HG03457 (cell line): ENCODE results near the gene TNFRSF8.

Experiments used
- ATAC-seq: cut with Tn5 transposase; IDR thresholded peaks from one replicate; pipeline ENCODE4 v1.9.1; 2021; ENCODE audit warnings: moderate number of reproducible peaks; ENCODE audit not compliant: unreplicated experiment

TNFRSF8 gene

DNA sequence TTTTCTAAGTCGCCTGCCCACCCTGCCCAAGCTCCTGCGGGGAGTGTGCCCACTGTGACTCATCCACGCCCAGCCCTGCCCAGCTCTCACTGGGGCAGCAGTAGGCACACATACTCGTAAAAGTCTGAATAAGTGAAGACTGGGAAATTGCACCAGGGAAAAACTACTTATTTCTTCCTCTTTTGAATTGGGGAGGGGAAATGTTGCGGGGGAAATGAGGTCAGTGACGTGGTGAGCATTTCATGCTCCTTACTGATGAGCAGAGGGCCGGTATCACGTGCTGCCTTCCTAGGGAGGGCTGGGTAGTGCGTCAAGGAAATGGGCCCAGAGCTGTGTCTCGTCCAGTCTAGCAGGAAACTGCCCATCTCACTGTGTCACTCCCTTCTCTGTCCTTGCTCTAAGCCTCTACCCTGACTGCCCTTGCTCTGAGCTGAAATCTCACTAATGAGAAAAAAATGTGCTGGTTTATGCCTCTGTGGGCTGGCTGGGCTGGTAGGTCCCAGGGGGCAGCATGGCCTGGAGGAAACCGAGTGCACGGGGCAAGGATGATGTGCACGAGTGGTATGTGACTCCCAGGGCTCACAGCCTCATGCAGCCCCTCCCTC is 90.2 kb downstream of the TNFRSF8 start:
- ATAC-seq: no peak

DNA sequence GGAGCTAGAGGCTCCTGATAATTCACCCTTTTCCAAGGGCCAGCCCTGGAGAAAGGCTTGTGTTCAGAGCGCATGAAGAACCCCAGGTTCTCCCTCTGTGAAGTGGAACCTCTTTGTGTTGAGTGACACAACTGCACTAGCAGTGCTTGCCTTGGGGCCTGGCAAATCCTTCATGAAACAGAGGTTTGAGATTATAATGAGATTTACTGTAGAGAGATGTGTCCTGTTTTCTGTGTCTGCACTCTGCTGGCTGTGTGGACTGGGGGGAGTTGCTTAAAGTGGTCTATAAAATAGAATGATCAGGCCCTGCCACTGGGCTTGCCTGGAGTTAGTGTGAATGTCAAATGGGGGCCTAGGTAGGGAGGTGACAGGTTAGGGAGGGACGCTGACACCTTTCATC is 92.2 kb downstream of the TNFRSF8 start:
- ATAC-seq: no peak

DNA sequence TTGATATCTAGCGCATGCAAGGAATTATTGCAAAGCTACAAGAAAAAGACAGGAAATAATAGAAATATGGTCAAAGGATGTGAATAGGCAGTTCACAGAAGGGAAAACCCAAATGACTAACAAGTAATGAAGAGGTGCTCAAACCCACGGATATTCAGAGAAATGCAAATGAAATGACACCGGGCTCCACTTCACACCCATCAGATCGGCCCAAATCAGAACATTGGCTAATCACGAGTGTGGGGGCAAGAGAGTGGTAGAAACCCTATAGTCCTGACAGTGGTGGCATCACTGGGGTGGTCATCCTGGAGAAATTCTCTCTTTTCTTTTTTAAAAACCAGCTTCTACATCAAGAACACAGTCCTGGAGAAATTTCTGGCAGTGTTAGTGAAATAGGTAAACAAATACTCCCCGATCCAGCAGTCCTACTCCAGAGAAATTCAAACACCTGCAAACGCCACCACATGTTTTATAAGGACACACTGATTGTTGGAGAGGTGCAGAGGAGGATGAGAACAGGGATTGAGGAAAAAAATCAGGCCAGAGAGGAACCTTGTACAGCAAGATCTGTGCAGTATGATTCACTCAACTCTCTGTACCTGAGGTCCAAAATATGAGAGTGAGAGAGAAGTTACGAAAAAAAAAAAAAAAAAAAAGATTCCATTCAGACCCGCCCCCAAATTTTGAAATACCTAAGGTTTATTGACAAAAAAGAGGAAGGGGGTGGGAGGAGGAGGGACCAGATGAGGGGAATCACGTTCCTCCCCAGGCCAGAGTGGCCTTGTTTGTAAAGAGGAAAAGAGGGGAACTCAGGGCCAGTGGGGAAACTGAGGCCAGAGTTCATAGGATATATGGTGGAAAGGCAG is 94.5 kb downstream of the TNFRSF8 start:
- no peak for ATAC-seq

DNA sequence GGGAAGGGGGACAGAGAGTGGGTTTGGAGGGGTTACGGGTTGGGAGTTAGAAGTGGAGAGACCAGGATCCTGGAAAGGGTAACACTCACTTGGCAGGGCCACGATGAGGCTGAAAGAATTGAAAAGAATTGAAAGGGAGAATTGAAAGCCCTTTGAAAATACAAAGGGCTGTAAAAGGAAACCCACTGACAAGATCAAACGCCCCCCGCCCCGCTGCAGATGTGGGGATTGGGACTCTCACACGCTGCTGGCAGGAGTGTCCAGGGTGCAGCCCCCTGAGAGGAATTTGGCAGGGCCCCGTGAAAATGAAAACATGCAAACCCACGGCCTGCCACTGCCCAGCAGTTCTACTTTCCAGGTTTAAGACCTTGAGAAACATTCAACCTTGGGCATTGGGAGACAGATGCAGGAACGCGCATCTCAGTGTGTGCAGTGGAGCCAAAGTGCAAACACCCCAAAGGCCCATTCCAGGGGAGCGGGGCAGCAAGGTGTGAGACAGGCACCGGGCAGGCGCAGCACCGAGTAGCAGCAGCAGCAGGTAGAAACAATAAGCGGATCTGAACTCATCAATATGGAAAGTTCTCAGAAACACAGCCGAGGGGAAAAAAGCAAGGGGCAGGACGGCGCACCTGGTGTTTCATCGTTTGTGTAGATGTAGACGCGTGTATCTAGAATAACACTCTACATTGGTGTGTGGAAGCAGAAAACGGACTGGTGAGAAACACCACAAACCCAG is 95.4 kb downstream of the TNFRSF8 start:
- ATAC-seq: no peak

DNA sequence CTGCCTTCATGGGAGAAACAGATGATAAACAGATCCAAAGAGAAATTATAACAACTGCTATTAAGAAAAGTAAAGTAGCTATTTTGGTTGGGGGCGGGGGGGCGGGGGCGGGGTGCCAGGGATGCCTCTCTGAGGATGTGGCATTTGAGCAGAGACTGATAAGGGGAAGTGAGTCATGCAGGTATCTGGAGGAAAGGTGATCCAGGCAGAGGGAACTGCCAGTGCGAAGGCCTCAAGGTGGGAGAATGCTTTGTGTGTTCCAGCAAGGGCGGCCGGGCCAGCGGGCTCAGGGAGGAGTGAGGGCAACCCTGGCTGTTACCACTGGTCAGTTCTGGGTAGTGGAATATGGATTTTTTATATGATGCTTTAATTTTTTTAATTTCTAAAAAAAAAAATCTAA is 96.7 kb downstream of the TNFRSF8 start:
- ATAC-seq: no peak

DNA sequence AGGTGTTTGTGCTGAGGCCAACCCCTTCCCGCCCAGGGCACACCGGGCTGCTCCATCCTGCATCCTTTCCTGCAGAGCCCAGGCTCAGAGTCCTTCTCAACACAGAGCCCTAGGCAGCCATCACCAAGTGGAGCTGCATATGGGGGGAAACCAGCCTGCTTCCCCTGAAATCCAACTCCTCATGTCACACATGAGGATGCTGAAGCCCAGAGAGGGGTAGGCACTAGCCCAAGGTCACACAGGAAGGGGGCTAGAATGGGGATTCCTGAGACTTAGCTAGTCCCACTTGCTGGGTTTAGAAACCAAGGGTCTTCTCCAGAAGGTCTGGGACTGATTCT is 98.2 kb downstream of the TNFRSF8 start:
- ATAC-seq: no peak

DNA sequence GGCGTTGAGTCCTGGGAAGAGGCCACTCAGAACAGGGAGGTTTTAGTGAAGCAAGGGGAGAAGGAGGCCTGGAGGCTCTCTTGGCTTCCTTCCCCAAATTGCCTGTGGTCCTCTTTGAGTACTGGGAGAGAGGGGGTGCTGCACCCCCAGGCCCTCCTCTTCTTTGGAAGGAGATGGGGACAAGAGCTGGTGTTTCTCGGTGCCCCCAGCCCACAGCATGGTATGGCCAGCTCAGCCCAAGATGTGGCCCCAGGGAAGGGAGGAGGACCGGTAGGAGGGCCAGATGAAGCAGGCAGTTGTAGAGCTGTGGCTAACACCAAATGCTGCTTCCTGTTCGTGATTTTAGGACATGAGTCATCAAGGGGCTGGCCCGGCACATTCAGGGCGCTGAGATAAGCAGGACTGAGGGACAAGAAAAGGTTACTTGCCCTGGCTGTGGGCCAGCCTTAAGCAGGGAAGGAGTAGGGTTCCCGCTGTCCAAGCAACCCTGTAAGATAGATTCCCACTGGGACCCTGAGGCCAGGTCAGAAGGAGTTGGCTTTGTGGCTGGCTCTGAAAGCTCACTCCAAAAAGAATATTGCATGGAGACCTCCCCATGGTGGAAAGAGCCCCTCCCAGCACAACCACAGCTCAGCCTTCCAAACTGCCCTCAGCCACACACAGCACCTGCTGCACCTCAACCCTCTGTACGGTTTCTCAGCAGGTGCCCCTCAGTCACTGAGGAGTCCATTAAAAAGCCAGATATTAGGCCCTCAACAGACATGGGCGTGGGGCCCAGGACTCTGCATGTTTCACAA is 98.8 kb downstream of the TNFRSF8 start:
- ATAC-seq: peak; percentile 43

DNA sequence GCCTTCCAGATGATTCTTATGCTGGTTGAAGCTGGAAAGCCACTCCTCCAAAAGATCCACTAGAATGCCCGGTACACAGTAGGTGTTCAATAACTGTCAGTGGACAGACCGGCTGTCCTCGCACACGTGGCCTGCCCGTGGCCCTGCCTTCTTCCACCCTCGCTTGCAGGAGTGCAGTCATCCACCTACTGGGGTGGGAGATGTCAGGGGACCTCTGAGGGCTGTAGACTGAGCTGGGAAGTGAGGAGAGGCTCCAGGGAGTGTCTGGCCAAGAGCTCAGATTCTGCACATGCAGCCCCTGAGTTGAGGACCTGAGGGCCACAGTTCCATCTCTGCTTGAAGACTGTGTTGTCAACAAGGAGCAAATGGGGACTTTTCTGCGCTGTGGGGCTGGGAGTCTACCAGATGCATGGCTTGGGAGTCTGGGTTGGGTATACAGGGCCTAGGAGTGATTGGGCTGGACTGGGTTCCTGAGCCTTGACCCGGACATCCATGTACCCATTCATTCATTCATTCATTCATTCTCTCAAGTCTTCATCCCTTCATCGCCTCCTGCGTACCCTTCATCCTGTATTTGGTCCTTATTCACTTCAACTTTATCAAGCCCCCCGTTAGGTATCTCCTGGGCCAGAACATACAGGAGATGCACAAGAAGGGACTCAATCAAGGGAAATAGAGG is 99.5 kb downstream of the TNFRSF8 start:
- no peak for ATAC-seq

DNA sequence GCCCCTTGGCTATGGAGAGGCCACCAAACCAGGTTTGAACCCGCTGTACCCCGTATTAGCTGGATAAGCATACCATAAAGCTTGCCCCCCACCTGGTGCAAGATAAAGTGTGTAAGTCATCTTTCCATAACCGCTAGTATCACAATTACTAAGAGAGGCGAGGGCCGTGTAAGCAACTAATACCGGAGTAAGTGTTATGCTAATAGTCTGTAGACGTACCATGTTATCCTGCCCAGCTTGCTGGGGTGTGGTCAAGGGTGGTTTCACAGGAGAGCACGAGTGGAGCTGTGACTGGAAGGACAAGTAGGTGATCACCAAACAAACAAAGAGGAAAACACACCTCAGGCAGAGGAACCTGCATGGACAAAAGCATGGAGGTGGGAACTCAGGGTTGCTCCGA is 100.1 kb downstream of the TNFRSF8 start:
- no peak for ATAC-seq

DNA sequence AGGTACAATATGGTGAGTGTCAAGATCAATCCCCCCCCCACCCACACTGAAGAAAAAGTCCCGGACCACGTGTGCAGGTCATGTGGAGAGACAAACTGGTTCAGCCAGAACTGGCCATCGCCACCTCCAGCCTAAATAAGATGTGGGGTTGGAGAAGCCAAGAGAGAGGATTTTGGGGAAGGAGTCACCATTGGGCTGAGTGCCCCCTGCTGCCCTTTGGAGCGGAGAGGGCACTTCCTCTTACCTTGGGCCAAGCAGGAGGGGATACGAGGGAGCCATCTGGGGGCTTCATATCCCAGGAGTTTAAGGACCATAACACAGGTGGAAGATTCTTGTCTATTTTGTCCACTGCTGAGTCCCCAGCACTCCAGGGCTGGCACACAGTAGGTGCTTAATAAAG is 101.1 kb downstream of the TNFRSF8 start:
- ATAC-seq: no peak

DNA sequence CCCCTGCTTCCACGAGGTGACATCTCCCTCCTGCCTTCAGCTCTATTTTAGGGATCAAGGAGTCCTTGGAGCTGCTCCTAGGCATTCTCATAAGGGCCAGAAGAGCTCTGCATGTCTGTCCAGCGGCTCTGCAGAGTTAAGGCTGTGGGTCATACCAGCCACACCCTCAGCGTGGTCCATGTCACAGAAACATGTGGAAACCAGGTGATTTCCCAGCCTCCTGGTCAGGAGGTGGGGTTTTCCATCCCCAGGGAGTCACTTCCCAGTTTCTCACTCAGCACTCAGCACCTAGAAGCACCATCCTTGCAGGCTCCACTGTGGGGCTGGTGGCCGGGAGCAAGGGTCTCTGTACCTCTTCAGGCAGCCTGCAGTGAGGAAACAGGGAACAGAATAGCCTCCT is 102.2 kb downstream of the TNFRSF8 start:
- no peak for ATAC-seq

DNA sequence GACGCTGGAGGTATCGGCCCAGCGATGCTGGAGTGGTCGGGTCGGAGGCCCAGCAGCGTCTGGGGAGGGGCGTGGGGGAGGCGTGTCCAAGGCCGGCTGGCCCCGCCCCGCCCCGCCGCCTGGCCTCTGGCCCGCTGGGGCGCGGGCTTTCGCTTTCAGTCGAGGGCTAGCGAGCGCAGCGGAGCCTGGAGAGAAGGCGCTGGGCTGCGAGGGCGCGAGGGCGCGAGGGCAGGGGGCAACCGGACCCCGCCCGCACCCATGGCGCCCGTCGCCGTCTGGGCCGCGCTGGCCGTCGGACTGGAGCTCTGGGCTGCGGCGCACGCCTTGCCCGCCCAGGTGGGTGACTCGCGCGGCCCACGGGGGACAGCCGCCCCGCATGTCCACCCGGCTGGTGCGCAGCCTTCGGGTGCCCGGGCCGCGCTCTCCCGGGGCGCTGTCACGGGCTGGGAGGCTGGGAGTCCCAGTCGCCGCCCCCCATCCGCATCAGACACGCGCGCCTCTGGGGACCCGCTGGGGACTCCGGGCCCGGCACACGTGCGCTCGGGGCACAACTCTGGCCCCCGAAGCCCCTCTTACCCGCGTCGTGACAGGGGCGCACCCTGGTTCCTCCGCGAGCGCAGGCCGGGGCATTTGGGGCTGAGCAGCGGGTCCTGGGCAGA is 103.9 kb downstream of the TNFRSF8 start, which contains the start of gene TNFRSF1B:
TSS of gene TNFRSF1B (plus strand) at position 158 of the 659 bp plus-strand sequence. CDS start at position 259, 101 bp downstream.
- ATAC-seq: no peak

DNA sequence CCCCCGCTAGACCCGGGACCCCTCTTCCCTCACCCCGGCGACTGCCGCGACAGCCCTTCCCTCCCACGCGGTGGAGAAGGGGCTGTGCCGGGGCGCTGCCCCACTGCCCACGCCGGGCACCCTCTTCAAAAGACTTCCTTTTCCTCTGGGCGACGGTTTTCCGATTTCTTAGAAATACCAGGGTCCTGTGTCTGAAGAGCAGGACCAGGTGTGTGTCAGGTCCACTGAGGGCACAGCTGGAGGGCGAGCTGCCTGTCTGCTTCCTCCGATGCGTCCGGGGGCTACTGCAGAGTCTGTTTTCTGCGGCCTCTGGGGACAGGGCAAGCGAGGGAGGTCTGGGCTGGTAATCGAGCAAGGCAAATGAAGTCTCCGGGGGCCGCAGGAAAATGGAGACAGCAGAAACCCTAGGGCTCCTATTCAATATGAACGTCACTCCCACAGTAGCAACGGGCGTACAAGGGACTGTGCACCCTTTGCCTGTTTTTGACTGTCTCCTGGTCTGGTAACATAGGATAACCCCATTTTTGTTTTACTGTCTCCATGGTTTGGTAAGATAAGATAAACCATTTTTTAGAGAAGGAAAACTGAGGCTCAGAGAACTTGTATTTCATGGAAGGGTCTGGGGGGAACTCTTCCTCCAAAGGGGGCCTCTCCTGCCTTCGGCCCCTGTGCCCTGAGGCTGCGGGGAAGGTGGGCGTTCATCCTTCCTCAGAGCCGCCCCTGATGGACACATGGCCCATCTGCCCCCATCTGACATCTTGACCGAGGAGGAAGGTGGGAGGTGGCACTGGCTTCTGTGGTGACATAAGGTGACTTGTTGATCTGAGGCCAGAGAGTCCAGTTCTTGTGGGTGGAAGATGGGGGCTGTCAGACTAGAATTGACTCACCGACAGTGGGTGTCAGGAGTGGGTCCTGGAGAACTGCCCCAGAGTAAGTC is 104.7 kb downstream of the TNFRSF8 start:
- ATAC-seq: no peak

DNA sequence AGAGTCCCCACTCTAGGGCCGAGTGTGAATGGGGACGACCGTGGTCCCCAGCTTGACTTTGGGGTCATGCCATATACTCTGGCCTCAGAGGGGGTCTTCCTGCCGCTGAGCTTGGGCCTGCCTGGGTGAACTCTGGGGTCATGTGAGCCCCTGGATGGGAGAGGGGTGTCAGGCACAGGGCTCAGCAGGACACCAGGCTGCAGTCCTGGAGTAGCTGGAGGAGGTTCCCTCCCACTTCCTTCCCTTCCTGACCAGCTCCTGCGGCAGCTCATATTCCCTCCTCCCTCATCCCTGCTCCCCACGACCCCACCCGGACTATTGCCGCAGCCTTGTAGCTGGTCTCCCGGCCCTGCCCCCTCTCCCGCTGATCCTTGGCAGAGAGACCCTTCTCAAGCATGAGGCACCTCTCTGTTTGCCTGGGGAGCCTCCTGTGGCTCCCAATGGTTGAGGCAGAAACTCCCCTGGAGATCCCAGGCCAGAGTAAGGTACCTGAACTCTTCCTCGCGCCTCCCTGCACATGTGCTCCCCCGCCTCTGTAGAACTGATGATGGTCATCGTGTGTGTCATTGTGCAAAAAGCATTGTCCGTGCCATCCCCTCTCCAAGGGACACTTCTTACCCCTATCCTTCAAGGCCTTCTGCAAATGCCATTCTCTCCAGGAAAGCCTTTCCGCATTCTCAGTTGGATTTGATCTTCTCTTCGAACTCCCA is 105.5 kb downstream of the TNFRSF8 start:
- no peak for ATAC-seq

DNA sequence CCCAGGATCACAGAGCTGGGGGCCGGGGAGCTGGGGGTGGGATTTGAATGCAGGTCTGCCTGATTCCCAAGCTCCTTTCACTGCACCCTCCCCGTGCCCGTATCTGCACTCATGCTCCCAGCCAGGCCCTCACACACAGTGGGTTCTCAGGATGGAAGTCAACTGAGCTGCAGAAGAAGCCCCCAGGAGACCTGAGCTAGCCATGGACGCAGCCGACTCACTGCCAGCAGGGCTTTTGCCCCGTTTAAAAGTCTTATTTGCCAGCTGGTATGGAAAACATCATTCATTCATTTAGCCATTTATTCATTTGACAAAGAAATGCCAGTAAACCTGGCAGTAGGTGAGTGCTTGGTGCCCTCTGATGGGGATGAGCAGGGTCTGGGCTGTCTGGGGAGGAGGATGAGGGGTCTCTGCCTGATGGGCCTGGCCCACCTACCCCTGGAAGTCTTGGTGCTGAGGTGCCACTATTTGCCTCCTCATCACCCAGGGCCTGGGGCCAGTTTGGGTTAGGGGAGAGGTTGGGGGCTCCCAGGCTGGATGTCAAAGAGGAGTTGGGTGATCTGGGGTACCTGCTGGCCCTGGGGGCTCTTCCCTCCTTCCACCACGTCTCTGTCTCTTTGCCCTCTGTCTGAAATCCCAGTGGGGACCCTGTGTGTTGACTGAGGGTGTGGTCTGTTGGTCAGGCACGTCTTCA is 106.5 kb downstream of the TNFRSF8 start:
- no peak for ATAC-seq

DNA sequence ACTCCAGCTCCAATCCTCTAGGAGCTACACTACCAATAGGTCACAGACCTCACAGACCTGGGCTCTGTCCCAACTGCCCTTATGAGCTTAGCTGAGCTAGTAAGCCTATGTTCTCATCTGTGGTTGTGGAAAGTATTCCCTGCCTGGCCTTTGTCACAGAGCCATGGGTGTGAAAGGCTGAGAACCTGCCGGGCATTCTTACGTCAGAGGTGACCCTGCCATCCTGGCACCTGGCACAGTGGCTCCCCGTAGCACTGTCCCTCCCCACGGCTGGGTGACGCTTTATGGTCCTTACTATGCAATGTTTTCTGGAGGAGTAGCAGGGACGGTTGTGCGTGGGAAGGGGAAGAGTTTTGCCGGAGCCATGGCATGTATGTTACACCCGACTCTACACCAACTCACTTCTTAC is 107.2 kb downstream of the TNFRSF8 start:
- no peak for ATAC-seq

DNA sequence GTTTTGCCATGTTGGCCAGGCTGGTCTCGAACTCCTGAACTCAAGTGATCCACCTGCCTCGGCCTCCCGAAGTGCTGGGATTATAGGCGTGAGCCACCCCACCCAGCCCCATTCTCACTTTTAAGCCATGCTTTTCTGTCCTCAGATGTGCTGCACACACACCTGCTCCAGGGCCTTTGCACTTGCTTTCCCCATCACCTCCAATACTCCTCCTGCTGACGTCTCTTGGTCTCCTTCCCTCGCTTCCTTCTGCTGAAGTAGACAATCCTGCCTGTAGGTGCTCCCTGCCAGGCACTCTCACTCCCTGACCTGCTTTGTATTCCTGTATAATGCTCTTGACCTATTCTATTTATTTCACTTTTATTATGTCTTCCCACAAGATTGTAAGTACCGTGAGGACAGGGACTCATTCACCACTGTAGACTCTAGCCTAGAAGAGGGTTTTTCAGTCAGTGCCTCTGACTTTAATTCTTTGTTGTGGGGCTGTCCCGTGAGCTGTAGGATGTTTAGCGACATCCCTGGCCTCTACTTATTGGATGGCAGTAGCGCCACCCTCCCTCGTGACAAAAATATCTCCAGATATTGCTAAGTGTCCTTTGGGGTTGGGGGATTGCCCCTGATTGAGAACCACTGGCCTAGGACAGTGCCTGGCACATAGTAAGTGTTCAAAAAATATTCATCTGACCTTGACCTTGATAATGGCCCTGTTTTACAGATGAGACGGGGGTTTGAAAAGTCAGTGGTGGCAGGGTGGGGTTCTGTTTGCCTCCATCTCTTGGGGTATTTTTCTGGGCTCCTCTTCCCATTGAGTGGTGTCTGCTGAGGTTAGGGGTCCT is 108.3 kb downstream of the TNFRSF8 start:
- no peak for ATAC-seq
